ENCODE results near the gene FRMPD2. TPM values are rescaled to one million over a fixed set of nuclear protein-coding genes. Genes with fewer than 3 reads are reported as not detected.

The FRMPD2 gene
- total RNA-seq, 1 experiment from 2014 or later: 0.44 TPM

DNA sequence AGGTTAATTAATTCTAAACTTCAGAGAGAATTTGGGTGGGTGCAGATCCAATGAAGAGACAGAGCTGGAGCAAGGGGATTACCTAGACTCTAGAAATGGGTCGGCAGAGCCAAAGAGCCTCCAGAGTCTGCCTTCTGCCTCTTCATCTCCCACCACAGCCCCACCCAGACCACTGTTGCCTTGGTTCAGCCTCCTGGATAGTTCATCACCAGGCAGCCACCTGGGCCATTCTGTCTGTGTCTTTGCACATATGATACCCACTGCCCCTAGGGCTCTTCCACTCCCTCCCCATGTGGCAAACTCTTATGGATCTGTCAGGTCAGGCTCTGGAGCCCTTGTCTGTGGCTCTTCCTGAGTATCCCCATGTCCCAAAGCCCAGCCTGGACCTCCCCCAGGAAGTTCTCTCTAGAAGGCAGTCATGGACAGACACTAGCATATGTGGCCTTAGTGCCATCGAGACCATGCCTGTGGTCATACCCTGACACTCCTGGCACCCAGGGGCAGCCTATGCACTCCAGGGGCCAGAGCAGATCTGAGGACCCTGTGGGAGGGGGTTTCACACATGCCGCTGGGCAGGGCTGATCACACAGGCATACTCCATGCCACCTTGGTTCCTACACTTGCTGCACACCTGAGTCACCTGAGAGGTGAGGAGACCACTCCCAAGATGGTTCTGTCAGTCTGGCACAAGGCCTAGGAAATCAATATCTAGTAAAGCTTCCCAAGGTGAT, 41.6 kb downstream of the FRMPD2 start:
- H4K5ac ChIP-seq (ENCODE audit: insufficient read length, low read depth, low read length): no peak overlapping the region
- H3K27ac ChIP-seq (ENCODE audit: insufficient read length, low read depth, low read length): no peak overlapping the region
- H3K4me1 ChIP-seq (ENCODE audit: insufficient read depth, low read length): 0 out of 2 replicates have a peak, but pooled peaks cover 1% of the 10 kb centered on the region
- no peak overlapping the region for H3K56ac ChIP-seq (ENCODE audit: insufficient read length, low read depth, low read length)
- H2BK5ac ChIP-seq (ENCODE audit: insufficient read length, low read length): no peak overlapping the region
- no peak overlapping the region for H2BK20ac ChIP-seq (ENCODE audit: low read depth, low read length, poor library complexity, severe bottlenecking)
- H3T11ph ChIP-seq (ENCODE audit: low read length): no peak overlapping the region
- H3K14ac ChIP-seq (ENCODE audit: insufficient read depth, low read length): no peak overlapping the region
- Mint-ChIP-seq H3K4me1 (peaks cover 9 to 18% of the 10 kb centered on the region in 2 experiments), H3K36me3 (ENCODE audit: insufficient read depth in 1 of 3, low read depth in 3 of 3) (no peaks in the 10 kb centered on the region), H3K9me3 (peaks cover 0 to 2% of the 10 kb centered on the region in 2 experiments; a peak in 1 of 5 replicates), H3K27me3 (ENCODE audit: low read depth) (no peaks in the 10 kb centered on the region), H3K4me3 (no peak overlapping the region), H3K27ac (no peak overlapping the region)
- TF ChIP-seq, protein P1, sequence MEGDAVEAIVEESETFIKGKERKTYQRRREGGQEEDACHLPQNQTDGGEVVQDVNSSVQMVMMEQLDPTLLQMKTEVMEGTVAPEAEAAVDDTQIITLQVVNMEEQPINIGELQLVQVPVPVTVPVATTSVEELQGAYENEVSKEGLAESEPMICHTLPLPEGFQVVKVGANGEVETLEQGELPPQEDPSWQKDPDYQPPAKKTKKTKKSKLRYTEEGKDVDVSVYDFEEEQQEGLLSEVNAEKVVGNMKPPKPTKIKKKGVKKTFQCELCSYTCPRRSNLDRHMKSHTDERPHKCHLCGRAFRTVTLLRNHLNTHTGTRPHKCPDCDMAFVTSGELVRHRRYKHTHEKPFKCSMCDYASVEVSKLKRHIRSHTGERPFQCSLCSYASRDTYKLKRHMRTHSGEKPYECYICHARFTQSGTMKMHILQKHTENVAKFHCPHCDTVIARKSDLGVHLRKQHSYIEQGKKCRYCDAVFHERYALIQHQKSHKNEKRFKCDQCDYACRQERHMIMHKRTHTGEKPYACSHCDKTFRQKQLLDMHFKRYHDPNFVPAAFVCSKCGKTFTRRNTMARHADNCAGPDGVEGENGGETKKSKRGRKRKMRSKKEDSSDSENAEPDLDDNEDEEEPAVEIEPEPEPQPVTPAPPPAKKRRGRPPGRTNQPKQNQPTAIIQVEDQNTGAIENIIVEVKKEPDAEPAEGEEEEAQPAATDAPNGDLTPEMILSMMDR (conservative IDR thresholded peaks at IDR 0.05): no peak
- H2BK12ac ChIP-seq (ENCODE audit: insufficient read length, low read depth, low read length): no peak overlapping the region
- no peaks in the 10 kb centered on the region for H3K9me3 ChIP-seq (ENCODE audit: control insufficient read depth, low read depth, low read length)
- no peaks in the 10 kb centered on the region for H3K23me2 ChIP-seq (ENCODE audit: insufficient read length, low read depth, low read length, poor library complexity, severe bottlenecking)
- no peak overlapping the region for H4K91ac ChIP-seq (ENCODE audit: insufficient read length, low read depth, low read length)
- no peak overlapping the region for H3K4me2 ChIP-seq (ENCODE audit: insufficient read depth, insufficient read length, low read length)
- no peak overlapping the region for H3K9ac ChIP-seq (ENCODE audit: extremely low read depth, insufficient read length, low read length)
- no peak overlapping the region for H3K18ac ChIP-seq (ENCODE audit: insufficient read length, low read depth, low read length)
- no peak overlapping the region for H3K23ac ChIP-seq (ENCODE audit: insufficient read length, low read depth, low read length)
- no peak overlapping the region for H2AK5ac ChIP-seq (ENCODE audit: insufficient read length, low read length)
- no CpG with 5 or more reads among the region's 3 CpGs for WGBS (ENCODE audit: extremely low coverage, insufficient read length, low lambda C conversion rate)
- no peak overlapping the region for H3K4ac ChIP-seq (ENCODE audit: low read depth, low read length)
- H2AFZ ChIP-seq (ENCODE audit: low read length): no peak overlapping the region
- H2BK15ac ChIP-seq (ENCODE audit: low read depth, low read length): no peak overlapping the region
- H3K27me3 ChIP-seq (ENCODE audit: insufficient read depth, low read length): no peaks in the 10 kb centered on the region
- peak; percentile 18 for DNase-seq
- no peaks in the 10 kb centered on the region for H3K79me1 ChIP-seq (ENCODE audit: insufficient read depth, low read depth, low read length, poor library complexity, severe bottlenecking)
- H4K8ac ChIP-seq (replicated peaks; ENCODE audit: insufficient read length, low read depth, low read length): no peak overlapping the region
- no peaks in the 10 kb centered on the region for H3K79me2 ChIP-seq (ENCODE audit: insufficient read depth, low read length)
- H2BK120ac ChIP-seq (ENCODE audit: low read depth, low read length, poor library complexity, severe bottlenecking): no peak overlapping the region
- H4K20me1 ChIP-seq (ENCODE audit: control insufficient read depth, insufficient read depth, insufficient read length): no peaks in the 10 kb centered on the region

Measured in H9 (cell line).